NCI-H128 (cell line): Measurements from ENCODE around the gene OR2A14.
"Not testable (repeated sequence)": the region's sequence is repeated elsewhere in the genome, so short reads cannot be mapped to it uniquely, and the experiment has no call there.

Experiments used
- DNase-seq: peaks from one replicate; lab custom pipeline; 2025; ENCODE audit not compliant: unreplicated experiment; lab: John Stamatoyannopoulos, UW

OR2A14 gene

GRCh38 chr7:144122876-144123275 is at the start of gene OR2A14:
TSS of gene OR2A14 (plus strand) at chr7:144123176. CDS start at chr7:144129113, 5,937 bp downstream.
- DNase-seq, result no peak

DNA sequence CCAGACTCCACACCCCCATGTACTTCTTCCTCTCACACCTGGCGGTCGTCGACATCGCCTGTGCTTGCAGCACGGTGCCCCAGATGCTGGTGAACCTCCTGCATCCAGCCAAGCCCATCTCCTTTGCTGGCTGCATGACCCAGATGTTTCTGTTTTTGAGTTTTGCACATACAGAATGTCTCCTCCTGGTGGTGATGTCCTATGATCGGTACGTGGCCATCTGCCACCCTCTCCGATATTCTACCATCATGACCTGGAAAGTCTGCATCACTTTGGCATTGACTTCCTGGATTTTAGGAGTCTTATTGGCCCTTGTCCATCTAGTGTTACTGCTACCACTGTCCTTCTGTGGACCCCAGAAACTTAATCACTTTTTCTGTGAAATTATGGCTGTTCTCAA is 48.6 kb upstream of the OR2A14 start:
- DNase-seq, result no peak

- DNase-seq, result no peak
These were observed 37.0 kb upstream of the OR2A14 start, which contains the start of gene OR2A12 for GRCh38 chr7:144085978-144086377. TSS of gene OR2A12 (plus strand) at chr7:144086278. CDS start at chr7:144095108, 8,830 bp downstream.

- no peak for DNase-seq
These were observed 36.2 kb upstream of the OR2A14 start for GRCh38 chr7:144086730-144087129.

DNA sequence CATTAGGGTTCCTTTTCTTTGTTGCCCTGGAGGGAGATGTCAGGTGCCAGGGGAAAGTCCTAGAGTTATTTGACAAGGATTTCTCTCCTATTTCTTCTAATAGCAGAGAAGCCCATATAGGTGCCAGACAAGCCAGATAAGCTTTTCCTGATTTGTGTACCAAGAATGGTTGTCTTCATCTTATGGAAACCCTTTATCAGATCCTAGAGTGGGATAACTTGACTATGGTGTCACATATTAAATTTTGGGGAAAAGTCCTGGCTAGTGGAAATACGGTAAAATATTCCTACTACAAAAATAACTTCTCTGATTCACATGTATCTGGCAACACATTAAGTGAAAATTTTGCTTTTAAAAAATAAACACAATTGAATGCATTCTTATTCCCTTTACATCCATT is 35.7 kb upstream of the OR2A14 start:
- DNase-seq, result no peak

DNA sequence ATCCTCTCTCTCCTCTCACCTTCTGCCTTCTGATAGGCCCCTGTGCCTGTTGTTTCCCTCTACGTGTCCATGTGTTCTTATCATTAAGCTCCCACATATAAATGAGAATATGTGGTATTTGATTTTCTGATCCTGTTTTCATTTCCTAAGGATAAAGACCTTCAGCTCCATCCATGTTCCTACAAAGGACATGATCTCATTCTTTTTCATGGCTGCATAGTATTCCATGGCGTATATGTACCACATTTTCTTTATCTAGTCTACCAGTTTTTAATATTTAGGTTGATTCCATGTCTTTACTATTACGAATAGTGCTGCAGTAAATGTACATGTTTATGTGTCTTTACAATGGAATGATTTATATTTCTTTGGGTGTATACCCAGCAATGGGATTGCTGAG is 32.3 kb upstream of the OR2A14 start:
- DNase-seq, result no peak

GRCh38 chr7:144098776-144099175 is 24.2 kb upstream of the OR2A14 start:
- DNase-seq, result no peak

GRCh38 chr7:144100607-144101006 is 22.4 kb upstream of the OR2A14 start:
- no peak for DNase-seq

DNA sequence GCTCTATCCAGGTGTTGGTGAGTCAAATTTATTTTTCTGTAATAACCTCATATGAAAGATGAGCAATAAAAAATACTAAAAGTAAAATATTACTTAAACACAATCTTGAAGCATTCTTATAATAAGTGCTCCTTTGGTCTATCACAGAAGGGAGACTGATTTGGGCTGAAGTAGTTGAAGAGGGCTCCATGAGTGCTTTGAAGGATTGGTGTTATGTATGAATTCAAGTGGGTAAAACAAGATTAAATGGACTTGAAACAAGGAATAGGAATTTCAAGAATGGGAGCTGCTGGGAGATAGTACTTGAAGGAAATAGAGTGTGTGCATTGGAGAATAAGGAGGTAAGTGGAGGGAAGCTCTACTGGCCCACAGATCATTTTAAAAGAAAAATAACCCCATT is 20.9 kb upstream of the OR2A14 start:
- DNase-seq, result no peak

DNA sequence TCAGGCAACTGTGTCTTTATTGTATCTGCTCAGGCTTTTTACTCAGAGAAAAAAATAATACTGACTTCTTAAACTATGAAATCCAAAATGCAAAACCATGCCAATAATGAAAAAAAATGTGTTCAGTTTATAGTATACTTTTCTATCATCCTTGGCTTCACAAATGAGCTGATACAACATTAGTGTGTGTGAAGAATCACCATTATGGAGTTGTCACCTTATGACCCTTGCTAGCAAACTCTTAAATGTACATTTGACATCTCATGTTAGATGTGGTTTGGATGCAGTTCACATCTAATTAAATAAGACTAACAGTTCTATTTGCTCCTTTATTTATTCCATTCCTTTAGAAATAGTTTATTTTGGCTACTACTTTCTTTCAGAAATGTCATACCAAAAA is 17.8 kb upstream of the OR2A14 start:
- no peak for DNase-seq

GRCh38 chr7:144109283-144109682 is 13.7 kb upstream of the OR2A14 start, which contains the start of gene OR2A2:
TSS of gene OR2A2 (plus strand) at chr7:144109583. CDS start at chr7:144109583, 0 bp downstream.
- DNase-seq, result no peak

DNA sequence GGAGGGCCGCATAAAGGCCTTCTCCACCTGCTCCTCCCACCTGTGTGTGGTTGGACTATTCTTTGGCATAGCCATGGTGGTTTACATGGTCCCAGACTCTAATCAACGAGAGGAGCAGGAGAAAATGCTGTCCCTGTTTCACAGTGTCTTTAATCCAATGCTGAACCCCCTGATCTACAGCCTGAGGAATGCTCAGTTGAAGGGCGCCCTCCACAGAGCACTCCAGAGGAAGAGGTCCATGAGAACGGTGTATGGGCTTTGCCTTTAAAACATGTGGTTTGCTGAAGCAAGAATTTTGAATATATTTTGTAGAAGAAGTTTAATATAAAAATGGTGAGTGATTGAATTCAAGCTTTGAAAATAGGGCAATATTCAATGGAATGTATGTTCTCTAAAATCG is 12.7 kb upstream of the OR2A14 start:
- no peak for DNase-seq

DNA sequence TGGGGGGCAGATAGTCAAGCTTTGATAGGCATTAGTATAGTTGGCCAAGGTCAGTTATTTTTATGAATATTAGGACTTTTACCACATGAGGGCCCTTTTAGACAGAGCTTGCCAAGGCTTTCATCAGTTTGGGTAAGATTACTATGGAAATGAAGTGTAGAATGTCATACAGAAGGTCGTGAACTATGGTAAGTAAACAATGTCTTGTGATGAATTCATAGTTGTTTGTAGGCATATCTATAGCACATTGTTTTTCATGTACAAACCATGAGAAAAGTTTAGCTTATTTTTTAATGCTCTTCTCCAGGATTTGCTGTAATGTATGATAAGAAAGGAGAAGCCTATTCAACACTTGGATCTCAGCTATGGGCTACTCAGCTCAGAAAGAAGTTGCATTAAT is 9.3 kb upstream of the OR2A14 start:
- no peak for DNase-seq

DNA sequence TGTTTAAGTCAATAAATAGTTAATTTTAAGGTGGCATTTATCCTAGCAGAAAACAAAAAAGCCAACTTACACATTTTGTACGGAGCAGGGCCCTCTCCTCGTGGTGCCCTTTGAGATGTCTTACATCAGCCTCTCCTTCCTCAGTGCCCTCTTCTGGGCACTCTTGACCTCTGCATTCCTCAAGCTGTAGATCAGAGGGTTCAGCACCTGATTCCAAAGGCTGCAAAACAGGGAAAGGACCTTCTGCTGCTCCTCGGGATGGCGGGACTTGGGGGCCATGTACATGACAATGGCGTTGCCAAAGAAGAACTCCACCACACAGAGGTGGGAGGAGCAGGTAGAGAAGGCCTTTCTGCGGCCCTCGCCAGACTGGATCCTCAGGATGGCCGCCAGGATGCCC is 4.6 kb upstream of the OR2A14 start:
- no peak for DNase-seq

DNA sequence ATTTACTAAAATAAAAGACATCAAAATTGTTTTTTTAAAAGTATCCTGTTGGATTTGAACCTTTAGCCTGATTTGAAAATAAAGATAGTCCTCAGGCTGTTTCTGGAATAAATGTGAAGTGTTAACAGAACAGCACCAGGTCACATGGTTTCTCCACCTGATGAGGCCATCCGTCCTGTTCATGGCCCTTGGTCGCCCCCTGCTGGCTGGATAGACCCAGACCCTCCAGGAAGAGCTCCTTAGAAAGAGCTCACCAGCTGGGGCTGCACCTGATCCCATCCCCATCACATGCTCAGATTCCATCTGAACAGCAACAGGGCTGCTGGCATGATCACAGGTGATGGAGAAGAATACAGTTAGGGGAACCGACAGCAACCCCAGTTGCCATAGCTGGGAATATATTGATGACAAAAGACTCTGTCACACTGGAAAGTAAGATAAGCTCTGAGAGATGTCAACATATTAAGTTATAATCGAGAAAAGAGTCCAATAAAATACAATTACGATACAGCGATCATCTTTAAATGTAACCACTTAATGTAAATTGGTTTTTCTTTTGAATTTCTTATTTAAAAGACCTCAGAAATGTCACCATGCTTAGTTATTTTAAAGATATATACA is 4.8 kb downstream of the OR2A14 start:
- no peak for DNase-seq

DNA sequence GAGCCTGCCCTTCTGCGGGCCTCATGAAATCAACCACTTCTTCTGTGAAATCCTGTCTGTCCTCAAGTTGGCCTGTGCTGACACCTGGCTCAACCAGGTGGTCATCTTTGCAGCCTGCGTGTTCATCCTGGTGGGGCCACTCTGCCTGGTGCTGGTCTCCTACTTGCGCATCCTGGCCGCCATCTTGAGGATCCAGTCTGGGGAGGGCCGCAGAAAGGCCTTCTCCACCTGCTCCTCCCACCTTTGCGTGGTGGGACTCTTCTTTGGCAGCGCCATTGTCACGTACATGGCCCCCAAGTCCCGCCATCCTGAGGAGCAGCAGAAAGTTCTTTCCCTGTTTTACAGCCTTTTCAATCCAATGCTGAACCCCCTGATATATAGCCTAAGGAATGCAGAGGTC is 6.6 kb downstream of the OR2A14 start:
- DNase-seq, result not testable (repeated sequence)

DNA sequence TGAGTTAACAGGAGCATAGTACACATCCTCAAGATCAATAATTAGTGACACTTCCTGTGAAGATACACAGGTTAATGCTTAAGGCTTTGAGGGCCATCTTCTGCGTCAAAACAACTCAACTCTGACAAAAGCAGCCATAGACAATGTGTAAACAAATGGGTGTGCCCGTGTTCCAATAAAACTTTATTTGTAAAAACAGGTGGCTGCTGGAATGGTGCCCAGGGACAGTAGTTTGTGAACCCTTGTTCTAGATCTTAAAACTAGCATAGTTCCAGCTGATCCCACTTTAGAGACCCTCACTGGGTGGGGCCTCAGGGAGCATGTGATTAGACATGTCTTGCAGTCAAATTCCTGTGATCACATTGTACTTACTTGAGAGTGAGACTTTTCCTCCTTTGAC is 7.8 kb downstream of the OR2A14 start:
- no peak for DNase-seq

DNA sequence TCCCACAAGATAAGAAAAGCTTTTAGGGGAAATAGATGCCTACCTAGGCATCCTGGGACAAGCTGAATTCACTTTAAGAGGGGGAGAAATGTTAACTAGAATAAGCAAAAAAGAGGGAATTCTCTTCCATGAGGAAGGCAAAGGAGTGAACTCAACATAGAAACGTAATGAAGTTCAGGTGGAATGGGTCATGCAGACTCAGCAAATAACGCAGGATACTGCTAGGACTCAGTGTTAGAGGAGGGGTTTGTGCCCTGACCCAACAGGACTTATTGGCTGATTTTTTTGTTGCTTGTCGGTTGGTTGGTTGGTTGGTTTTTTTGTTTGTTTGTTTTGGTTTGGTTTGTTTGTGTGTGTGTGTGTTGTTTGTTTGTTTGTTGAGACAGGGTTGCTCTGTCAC is 9.3 kb downstream of the OR2A14 start:
- no peak for DNase-seq

GRCh38 chr7:144133307-144133706 is 10.3 kb downstream of the OR2A14 start:
- no peak for DNase-seq

- no peak for DNase-seq
These were observed 11.1 kb downstream of the OR2A14 start for GRCh38 chr7:144134116-144134515.

GRCh38 chr7:144137501-144137900 is 14.5 kb downstream of the OR2A14 start:
- DNase-seq, result no peak

DNA sequence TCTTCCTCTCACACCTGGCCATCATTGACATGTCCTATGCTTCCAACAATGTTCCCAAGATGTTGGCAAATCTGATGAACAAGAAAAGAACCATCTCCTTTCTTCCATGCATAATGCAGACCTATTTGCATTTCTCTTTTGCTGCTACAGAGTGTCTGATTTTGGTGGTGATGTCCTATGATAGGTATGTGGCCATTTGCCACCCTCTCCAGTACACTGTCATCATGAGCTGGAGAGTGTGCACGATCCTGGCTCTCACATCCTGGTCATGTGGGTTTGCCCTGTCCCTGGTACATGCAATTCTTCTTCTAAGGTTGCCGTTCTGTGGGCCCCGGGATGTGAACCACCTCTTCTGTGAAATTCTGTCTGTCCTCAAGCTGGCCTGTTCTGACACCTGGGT is 19.2 kb downstream of the OR2A14 start:
- DNase-seq, result no peak

DNA sequence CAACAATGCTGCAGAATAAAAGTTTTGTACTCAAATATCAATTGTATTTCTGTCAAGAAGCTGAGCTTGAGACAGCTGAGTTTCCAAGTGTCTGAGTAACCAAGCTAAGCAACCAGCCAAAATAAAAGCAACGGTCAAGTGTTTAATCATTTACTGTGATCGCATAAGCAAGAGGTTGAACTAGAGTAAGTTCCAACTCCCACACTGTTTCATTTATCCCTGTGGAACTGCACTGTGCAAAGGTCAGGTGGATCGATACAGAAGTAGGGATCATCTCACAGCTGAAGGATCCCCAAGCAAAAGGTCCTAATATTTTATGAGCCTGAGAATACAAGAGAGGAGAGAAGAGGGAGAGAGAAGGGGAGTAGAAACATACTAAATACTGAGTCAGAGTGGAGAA is 21.4 kb downstream of the OR2A14 start:
- DNase-seq, result no peak
